ENCODE results near the gene WDR75. TPM values are rescaled to one million over a fixed set of nuclear protein-coding genes. Genes with fewer than 3 reads are reported as not detected.

WDR75 gene
- 52.2 and 56.9 TPM in 2 replicates for total RNA-seq (2012; rRNA removed)
- 17.6 and 21.7 TPM in 2 replicates for polyA plus RNA-seq (2012; rRNA removed)
- 4.6 and 4.9 TPM in 2 replicates for polyA plus RNA-seq (2012; cell fraction: cytosol; rRNA removed)
- polyA plus RNA-seq (2012; cell fraction: nucleus; rRNA removed; ENCODE audit: low replicate concordance): 8.3 and 53.6 TPM in 2 replicates
- Bru-seq, nascent RNA: percentile 81 among the genes with signal in this experiment
- percentile 71 among the genes with signal in this experiment for BruChase-seq, experiment 1, labeled RNA remaining after a 6-hour chase
- percentile 79 among the genes with signal in this experiment for BruChase-seq, experiment 2, labeled RNA remaining after a 2-hour chase
- long read RNA-seq, transcript WDR75-201 (21 exons, 2,701 nt): major isoform, 28 of 39 reads
- long read RNA-seq, partial matches to known transcripts: 1 of 39 reads
- long read RNA-seq, other reads (novel, unspliced or antisense): 9 of 39 reads

DNA sequence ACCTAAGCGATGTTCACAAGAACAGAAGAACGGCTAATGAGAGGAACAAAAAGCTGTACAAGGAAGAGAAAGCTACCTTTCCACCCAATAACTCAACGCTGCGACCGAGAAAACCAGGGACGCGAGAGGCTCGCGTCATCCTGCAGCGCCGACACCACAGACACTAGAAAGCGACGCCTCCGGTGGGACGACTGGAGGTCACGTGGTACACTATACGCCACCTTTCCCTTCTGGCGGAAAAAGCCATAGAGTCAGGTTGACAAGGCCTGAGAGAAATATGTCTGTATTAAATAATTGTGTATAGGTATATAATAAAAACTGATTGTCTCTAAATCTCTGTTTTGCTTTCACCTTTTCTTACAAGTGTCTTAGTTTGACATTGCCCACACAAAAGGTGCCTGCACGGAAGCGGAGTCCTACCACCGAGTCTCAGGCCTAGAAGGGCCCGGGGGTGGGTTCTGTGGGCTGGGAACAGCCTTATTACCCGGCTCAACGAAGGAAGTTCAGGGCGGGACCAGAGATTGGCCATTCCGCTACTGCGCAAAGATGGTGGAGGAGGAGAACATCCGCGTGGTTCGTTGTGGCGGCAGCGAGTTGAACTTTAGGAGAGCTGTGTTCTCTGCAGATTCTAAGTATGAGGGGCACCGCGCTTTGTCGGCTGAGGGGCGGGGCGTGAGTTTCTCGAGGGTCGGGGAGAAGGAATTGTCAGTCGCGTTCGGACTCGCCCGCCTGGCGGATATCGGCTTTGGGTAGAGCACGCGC, at the start of gene WDR75:
TSS of gene WDR75 (plus strand) at position 528 of the 762 bp plus-strand sequence. CDS start at position 547, 19 bp downstream.
- peak within 1 kb of the TSS; percentile 94 for H2AFZ ChIP-seq (replicated peaks; ENCODE audit: low read length, poor library complexity)
- no peak within 1 kb of the TSS for H2BK15ac ChIP-seq (ENCODE audit: low read depth, low read length)
- ATAC-seq (ENCODE audit: low read depth): peak; percentile 98
- peak within 1 kb of the TSS; percentile 83 for H3K27ac ChIP-seq (ENCODE audit: insufficient read depth, low read length)
- peak within 1 kb of the TSS; percentile 94 for H3K14ac ChIP-seq (replicated peaks; ENCODE audit: low read depth, low read length)
- peaks cover 5% of the 10 kb centered on the region for H3K9me1 ChIP-seq (ENCODE audit: insufficient read depth, low read length)
- BruUV-seq (replicated peaks): no TSS peak
- H4K8ac ChIP-seq (ENCODE audit: low read depth in 2 of 2, low read length in 2 of 2): peak within 1 kb of the TSS; percentile 73 to 99
- H3K18ac ChIP-seq (ENCODE audit: low read depth, low read length): peak within 1 kb of the TSS; percentile 36
- H3K36me3 ChIP-seq (ENCODE audit: control insufficient read depth, insufficient read depth, low read length): no peaks in the 10 kb centered on the region
- H3K4ac ChIP-seq (ENCODE audit: low read depth, low read length): peak within 1 kb of the TSS; percentile 88
- H3K4me1 ChIP-seq (ENCODE audit: control insufficient read depth, insufficient read depth, low read length): peaks cover 2% of the 10 kb centered on the region; the same call in 1 of the 2 replicates
- intact Hi-C loops (cut with micrococcal nuclease): no loop called here
- H3K9ac ChIP-seq (ENCODE audit: low read depth, low read length): peak within 1 kb of the TSS; percentile 85
- H4K91ac ChIP-seq (ENCODE audit: insufficient read depth, low read depth, low read length): peak within 1 kb of the TSS; percentile 88
- no peaks in the 10 kb centered on the region for H3K27me3 ChIP-seq (ENCODE audit: control insufficient read depth, insufficient read depth, low read length)
- in situ Hi-C loops (cut with MboI; ENCODE audit: low sequenced_read_pairs): no loop called here
- peak within 1 kb of the TSS; percentile 87 for H4K5ac ChIP-seq (ENCODE audit: low read depth, low read length)
- H4K20me1 ChIP-seq (ENCODE audit: insufficient read depth, low read length): peaks cover 4% of the 10 kb centered on the region; the same call in 1 of the 2 replicates
- H3K4me3 ChIP-seq (ENCODE audit: insufficient read depth, low read depth, low read length): peak within 1 kb of the TSS; percentile 69
- H3K9me3 ChIP-seq (ENCODE audit: control insufficient read depth, insufficient read depth, low read length): no peaks in the 10 kb centered on the region
- CTCF ChIA-PET: interaction anchor here (1.2 kb wide), 1 partner anchor 9 kb away, joined by 3 read pairs; no protein-coding TSS in a partner anchor
- dilution Hi-C loops (cut with HindIII; ENCODE audit: low sequenced_read_pairs, unreplicated experiment): no loop called here
- peak within 1 kb of the TSS; percentile 87 for H3K23ac ChIP-seq (ENCODE audit: low read depth, low read length)
- WGBS, 2 experiments (ENCODE audit: extremely low coverage in 2 of 2, insufficient read length in 1 of 2): 1% methylated on average over 23 of the region's 48 CpGs; no CpG with 5 or more reads in 1 of the 2 experiments
- POLR2A ChIA-PET (ENCODE audit: unreplicated experiment): interaction anchor here (0.6 kb wide), 1 partner anchor 605 kb away, joined by 3 read pairs; no protein-coding TSS in a partner anchor
- peak; percentile 94 for DNase-seq
- H3K56ac ChIP-seq (ENCODE audit: extremely low read depth, insufficient read depth, low read length): peak within 1 kb of the TSS; percentile 95
- H3K4me2 ChIP-seq (ENCODE audit: low read depth, low read length): peak within 1 kb of the TSS; percentile 89
- H2BK20ac ChIP-seq (ENCODE audit: low read depth, low read length): peak within 1 kb of the TSS; percentile 14
- peak within 1 kb of the TSS; percentile 54 for H2BK120ac ChIP-seq (ENCODE audit: low read depth, low read length)
- peak within 1 kb of the TSS; percentile 88 for H2BK5ac ChIP-seq (ENCODE audit: low read depth, low read length, poor library complexity, severe bottlenecking)
- H2AK9ac ChIP-seq (replicated peaks; ENCODE audit: low read depth, low read length, poor library complexity): peak within 1 kb of the TSS; percentile 74
- peaks cover 20 to 45% of the 10 kb centered on the region in 2 experiments for H3K79me1 ChIP-seq (ENCODE audit: low read depth in 1 of 2, low read length in 2 of 2)
- H2AK5ac ChIP-seq (ENCODE audit: low read depth, low read length): peak within 1 kb of the TSS; percentile 48
- TF ChIP-seq CEBPB (IDR thresholded peaks at IDR 0.05; ENCODE audit: low read depth, low read length) (no peak), RAD21 (IDR thresholded peaks at IDR 0.05; ENCODE audit: low read length) (no peak), SMC3 (IDR thresholded peaks at IDR 0.05; ENCODE audit: low read depth, low read length) (no peak), MXI1 (IDR thresholded peaks at IDR 0.05; ENCODE audit: borderline replicate concordance, low read depth, low read length) (peak; percentile 82), RCOR1 (IDR thresholded peaks at IDR 0.05; ENCODE audit: insufficient replicate concordance, low read length) (no peak), MAFK (IDR thresholded peaks at IDR 0.05; ENCODE audit: low read depth, low read length) (no peak; the same call in 1 of the 2 replicates), POLR2A (IDR thresholded peaks at IDR 0.05; ENCODE audit: low read depth, low read length) (peak; percentile 88), RFX5 (IDR thresholded peaks at IDR 0.05; ENCODE audit: low read depth, low read length) (no peak), FOS (IDR thresholded peaks at IDR 0.05; ENCODE audit: low read depth, low read length) (no peak)
- TF ChIP-seq, protein P1, sequence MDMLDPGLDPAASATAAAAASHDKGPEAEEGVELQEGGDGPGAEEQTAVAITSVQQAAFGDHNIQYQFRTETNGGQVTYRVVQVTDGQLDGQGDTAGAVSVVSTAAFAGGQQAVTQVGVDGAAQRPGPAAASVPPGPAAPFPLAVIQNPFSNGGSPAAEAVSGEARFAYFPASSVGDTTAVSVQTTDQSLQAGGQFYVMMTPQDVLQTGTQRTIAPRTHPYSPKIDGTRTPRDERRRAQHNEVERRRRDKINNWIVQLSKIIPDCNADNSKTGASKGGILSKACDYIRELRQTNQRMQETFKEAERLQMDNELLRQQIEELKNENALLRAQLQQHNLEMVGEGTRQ (IDR thresholded peaks at IDR 0.05; ENCODE audit: low read depth, low read length): peak; percentile 98
- TF ChIP-seq, protein P2, sequence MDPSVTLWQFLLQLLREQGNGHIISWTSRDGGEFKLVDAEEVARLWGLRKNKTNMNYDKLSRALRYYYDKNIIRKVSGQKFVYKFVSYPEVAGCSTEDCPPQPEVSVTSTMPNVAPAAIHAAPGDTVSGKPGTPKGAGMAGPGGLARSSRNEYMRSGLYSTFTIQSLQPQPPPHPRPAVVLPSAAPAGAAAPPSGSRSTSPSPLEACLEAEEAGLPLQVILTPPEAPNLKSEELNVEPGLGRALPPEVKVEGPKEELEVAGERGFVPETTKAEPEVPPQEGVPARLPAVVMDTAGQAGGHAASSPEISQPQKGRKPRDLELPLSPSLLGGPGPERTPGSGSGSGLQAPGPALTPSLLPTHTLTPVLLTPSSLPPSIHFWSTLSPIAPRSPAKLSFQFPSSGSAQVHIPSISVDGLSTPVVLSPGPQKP (IDR thresholded peaks at IDR 0.05; ENCODE audit: borderline replicate concordance, low read depth, low read length): no peak
- TF ChIP-seq, protein P3, sequence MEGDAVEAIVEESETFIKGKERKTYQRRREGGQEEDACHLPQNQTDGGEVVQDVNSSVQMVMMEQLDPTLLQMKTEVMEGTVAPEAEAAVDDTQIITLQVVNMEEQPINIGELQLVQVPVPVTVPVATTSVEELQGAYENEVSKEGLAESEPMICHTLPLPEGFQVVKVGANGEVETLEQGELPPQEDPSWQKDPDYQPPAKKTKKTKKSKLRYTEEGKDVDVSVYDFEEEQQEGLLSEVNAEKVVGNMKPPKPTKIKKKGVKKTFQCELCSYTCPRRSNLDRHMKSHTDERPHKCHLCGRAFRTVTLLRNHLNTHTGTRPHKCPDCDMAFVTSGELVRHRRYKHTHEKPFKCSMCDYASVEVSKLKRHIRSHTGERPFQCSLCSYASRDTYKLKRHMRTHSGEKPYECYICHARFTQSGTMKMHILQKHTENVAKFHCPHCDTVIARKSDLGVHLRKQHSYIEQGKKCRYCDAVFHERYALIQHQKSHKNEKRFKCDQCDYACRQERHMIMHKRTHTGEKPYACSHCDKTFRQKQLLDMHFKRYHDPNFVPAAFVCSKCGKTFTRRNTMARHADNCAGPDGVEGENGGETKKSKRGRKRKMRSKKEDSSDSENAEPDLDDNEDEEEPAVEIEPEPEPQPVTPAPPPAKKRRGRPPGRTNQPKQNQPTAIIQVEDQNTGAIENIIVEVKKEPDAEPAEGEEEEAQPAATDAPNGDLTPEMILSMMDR (conservative IDR thresholded peaks at IDR 0.05; ENCODE audit: low read depth, low read length): no peak

Data from IMR-90 (cell line).